Dedifferentiated amniotic fluid mesenchymal stem cell (primary cell): ENCODE data around the gene SGCA.

Source experiments
- DNase-seq: peaks from one replicate; pipeline ENCODE4 v3.0.0-alpha.2; 2016; ENCODE audit errors: extremely low spot score

The SGCA gene

DNA sequence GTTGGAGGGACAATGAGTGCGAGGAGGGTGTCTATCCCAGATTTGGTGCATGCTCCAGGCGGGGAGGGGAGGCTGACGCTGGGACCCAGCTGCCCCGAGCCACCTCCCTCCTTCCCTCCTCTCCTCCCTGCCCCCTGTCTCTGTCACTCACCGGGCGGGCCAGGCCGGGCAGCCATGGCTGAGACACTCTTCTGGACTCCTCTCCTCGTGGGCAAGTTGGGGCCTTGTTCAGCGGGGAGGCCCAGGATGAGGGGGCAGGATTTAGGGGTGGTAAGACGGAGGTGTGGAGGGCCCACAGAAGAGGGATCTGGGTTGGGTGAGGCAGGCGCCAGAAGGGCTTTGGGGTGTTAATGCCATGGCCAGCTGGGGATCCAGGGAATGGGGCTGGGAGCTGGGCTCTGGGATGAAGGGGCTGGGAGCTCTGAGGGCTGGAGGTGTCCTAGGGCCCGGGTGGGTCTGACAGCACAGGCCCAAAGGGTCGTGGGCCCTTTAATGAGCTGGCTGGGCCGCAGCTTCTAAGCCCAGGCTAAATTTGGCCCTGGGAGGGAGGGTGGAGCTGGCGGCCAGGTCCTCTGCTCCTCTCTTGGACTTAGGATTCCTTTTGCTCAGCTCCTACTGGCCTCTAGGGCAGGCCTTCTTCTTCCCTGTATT lies at the start of gene SGCA:
Gene SGCA (plus strand): TSS at position 139 of the 651 bp plus-strand sequence. CDS start 36 bp downstream, at position 175.
- DNase-seq = no peak

DNA sequence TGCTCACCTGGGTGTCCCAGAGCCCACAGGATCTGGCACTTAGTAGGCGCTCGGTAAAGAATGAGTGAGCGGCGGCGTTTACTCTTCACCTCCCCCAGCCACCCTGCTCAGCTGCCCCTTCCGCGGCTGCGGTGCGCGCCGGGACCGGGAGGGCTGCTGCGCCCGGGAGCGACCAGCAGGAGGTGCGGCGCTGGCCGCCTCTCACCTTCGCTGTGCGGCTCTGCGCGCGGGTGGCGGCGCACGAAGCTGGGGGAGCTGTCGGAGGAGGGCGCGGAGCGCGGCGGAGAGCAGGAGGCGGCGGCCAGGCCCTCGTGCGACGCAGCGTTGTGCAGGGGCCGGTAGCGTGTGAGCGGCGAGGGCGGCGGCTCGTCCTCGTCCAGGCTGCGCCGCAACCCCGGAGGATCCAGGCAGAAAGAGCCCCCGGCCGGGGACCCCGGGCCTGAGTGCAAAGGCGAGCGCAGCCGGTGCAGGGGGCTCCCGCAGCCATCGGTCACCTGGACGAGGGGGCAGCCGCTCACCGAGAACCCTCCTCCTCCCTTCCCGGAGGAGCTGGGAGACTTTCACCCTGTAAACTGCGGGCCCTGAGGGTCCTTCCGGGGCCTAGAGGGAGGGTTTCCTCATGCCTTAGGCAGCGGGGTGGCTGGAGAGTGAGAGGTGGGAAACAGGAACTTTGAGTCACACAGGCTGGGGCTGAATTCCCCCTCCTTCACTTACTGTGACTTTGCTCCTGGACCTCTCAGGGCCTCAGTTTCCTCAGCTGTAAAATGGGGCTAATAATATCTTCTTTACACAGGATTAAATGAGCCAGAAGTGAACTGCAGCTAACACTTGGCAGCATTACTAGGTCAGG lies 48.4 kb upstream of the SGCA start:
- DNase-seq = no peak

DNA sequence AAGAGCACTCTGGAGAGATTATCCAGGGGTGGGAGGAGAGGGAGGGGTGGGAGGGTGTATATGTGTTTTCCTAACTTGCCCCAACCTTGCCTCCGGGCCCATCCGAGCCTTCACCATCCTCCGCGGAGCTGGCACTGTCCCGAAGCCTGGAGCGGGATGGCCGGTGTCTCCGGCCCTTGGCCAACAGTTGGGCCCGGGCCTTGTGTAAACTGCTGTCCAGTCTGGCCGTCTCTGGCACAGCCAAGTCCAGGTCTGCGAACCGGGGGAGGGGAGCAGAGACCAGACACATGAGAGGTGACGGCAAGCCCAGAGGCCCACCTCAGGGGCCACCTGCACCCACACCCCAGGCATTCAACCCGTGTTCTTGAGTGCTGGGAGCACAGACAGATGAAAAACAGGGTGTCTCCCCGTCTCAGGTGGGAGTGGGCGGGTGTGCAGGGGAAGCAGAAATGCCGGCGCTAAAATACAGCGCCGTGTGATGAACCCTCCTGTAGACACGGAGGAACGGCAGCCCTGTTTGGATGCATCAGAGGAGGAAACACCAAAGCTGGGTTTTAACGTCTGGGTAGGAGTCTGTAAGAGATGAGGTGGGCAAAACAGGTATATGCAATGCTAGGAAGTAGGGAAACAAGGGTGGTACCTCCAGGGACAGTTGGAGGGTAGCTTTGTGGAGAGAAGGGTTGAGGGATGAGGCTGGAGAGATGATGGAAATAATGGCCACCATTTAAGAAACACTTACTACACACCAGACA lies 47.6 kb upstream of the SGCA start:
- DNase-seq = no peak

DNA sequence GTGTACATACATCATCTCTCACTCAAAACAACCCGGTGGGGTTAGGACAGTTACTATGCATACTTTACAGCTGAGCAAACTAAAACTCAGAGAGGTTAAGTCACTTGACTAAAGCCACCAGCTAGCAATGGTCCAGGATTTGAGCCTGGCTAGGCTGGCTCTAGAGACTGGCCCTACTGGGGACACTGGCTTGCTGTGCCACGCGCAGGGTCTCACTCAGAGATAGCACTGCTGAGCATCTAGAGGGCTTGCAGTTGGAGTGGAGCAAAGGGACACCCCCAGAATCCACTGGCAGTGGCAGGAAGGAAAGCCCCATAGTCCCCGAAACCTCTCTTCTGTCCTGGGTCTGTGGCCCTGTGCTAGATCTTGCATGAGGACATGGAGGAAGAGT lies 47.0 kb upstream of the SGCA start:
- DNase-seq = no peak

DNA sequence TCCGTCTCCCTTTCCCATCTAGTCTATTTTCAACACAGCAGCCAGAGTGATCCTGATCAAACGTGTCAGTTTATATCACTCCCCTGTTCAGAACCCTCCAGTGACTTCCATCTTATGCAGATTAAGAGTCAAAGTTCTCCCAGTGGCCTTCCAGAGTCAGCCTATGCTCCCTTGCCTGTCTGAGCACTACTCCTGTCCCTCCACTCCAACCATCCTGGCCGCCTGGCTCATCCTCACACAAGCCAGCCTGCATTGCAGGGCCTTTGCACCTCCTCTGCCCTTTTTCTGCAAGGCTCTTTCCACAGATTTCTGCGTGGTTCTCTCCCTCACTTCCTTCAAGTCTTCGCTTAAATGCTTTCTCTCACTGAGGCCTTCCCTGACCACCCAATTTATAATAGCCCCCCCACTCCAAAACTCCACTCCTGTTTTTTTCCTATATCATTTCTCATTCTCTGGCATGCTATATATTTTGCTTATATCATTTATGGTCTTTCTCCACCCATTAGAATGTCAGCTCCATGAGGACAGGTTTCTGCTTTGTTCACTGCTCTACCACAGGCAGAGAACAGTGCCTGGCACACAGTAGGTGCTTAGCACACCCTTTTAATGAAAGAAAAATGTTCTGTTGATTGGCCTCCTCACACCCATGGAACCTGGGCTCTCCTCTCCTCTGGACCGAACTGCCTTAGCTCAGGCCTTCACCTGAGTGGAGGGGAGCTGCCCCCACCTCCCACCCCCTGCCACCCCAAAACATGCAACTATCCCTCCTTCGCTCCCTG lies 45.1 kb upstream of the SGCA start:
- no peak for DNase-seq

DNA sequence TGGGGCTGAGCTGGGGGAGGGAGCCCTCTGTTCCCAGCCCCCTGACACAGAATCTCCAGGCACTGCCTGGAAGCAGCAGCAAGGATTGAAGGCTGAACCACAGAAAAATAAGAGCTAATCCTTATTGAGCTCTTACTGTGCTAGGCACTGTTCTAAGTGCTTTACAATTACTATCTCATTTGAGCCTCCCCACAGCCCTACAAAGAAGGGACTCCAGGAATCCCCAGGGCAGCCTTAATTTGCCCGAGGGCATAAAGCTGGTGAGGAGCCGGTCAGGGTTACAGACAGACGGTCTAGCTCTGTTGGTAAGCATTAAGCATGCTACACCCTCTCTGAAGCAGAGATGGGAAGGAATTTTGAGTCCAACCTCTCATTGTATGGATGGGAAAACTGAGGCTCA lies 42.9 kb upstream of the SGCA start:
- no peak for DNase-seq

DNA sequence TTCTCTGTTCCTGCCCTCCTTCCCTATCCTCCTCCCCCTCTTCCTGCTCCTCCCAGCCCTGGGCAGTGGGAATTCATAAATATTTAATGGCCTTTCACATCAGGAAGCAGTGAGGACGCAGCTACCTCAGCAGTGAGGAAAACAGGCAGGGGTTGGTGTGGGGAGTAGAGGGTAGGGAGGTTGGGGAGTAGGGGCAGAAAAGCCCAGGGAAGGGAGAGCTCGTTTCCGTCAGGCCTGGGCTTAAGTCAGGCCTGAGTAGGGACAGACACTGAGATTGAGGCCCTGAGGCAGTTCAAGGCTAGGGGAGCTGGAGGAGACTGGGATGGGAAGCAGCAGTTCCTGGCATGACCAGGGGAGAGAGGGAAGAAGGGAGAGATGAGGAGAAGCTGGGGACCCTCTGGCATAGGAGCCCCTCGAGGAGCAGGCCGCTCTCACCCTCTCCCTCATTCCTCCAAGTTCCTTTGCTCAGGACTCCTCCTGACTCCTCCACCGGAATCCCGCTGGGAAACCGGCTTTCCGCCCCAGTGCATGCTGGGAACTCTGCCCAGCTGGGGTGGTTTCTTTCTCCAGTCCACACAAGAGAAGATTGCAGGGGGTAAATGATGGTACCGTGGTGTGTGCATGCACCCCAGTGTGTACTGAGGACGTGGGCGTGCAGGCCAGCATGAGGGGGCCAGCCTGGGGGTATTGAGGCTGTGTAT lies 42.0 kb upstream of the SGCA start:
- DNase-seq = no peak

DNA sequence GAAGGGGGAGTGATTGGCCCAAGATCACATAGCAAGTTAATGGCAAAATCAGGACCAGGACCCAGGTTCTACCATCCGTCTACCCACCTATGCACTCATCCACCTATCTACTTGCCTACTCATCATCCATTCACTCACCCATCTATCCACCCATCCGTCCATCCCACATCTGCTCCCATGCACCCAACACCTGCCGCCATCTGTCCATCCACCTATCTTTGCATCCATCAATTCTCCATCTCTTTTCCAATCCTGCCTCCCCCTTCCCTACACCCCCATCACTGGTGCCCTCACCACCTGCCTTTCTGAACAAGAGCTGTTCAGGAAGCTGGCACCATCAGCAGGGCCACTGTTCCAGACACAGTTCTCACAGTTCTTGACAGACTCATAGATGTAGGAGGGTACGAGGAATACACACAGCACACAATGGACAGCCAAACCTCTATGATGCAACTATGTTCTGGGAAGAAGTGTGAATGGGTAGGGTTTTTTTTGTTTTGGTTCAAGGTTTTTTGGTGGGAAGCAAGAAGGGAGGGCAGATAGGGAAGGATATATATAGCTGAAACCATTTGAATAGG lies 40.3 kb upstream of the SGCA start:
- DNase-seq = no peak

DNA sequence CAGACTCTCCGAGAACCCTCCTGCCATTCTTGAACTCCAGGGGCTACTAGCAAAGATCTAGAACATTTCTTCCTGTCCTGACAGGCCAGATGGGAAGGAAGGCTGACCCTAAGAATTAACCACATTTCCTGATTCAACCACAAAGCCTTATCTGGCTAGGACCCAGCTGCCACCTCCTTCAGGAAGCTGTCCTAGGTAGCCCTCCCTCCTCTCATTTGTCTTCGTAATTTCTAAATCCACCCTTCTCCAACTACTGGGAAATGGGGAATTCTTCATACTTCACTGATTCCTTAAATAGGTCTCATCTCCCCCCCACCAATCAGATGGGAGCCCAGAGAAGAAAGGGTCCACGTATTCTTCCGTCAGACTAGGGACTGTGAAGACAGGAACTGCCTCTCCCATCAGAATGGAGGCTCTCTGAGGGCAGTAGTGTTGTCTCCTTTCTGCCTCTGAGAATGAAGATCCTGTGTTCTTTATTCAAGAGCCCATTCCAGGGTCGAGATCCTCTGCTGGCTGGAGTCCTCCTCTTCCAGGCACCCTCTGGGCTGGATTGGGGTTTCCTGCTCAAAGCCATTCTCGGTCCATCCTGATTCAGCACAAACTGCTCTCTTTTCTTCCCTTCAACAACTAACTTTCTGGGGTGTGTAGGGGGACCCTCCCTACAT lies 38.0 kb upstream of the SGCA start:
- no peak for DNase-seq

DNA sequence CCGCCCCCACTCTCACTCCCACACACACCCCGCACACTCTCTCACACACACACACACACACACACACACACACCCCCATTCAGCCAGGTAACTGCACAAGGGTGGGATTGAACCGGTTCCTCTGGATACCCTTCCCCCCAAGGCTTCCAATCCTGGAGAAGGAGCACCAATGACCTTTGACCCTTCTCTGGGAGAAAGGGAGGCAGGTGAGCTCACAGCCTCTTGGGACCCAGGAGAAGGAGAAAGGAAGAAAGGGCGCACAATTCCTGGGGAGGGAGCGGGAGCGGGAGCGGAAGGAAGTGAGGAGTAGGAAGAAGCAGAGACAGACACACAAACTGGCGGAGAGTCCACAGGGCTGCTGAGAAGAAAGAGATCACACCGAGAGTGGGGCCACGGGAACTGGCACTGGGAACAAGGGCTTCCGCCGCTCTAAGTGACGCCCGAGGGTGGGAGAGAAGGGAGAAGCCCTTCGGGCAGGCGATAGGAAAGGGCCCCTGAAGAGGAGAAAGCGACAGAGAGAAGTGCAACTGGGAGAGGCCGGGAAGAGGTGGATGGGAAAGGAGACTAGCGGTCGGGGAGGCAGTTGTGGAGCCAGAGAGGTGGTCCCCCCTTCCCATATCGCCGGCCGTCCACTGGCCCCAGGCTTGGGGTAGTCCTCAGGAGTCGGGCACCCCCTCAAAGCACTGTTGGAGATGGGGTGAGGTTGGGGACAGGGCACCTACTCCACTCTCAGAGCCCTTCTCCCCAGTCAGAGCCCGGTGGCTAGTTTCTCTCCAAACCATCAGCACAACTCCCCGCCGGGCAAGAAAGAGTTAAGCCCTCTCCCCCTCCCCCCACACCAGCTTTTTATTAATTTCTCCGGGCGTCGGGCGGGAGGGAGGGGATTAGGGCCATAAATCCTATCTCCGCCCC lies 37.1 kb upstream of the SGCA start:
- DNase-seq = no peak

DNA sequence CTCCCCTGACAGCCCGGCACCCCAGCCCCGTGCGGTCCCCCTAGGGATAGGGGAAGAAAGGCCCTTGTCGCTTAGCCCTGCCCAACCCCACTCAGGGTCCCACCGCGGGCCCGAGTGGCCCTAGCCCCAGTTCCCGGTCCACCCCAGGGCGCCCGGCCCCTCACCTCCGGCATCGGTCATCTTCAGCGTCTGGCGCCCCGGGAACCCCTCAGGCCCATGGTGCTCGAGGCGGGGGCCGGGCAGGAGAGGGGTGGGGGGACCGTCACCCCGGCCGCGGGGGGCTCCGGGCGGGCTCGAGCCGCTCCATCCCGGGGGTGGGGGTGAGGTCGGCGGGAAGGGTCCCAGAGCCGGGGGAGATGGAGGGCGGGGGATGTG lies 36.5 kb upstream of the SGCA start:
- DNase-seq = no peak

DNA sequence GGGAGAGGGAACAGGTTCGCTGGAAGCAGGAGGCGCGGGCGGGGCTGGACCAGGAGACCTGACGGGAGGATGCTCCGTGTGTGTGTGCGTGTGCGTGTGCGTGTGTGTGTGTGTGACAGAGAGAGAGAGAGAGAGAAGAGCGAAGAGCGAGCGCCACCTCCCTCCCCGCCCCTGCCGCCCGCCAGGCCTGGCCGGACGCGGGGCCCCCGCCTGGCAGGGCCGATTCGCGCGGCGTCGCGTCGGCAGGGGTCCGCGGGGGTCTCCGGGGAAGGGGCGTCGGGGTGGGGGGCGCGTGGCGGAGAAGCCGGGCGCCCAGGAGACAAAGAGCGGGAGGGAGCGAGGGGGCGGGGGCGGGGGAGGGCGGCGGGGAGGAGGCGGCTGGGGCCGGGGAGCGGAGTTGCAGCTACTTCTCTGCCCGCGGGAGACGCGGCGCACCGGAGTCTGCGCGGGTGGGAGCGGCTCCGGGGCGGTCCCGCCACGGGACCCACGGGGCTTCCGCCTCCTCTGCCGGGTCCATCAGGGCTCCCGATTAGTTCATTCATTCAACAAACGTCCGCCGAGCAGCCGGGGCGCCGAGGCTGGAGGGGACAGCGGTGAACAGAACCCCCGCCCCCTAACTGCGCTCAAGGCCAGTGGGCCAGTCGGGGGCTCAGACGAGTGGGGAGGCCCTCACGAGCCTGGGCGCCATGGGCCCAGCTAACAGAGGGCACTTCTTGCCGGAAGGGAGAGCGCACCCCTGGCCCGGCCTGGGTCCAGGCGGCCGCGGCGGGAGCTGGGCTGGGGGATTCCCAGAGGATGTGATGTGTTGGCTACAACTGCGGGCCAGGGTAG lies 35.9 kb upstream of the SGCA start, which contains the start of gene SAMD14:
Gene SAMD14 (minus strand): TSS at position 433 of the 831 bp plus-strand sequence. CDS start 5,201 bp downstream, outside the sequence.
- no peak for DNase-seq

DNA sequence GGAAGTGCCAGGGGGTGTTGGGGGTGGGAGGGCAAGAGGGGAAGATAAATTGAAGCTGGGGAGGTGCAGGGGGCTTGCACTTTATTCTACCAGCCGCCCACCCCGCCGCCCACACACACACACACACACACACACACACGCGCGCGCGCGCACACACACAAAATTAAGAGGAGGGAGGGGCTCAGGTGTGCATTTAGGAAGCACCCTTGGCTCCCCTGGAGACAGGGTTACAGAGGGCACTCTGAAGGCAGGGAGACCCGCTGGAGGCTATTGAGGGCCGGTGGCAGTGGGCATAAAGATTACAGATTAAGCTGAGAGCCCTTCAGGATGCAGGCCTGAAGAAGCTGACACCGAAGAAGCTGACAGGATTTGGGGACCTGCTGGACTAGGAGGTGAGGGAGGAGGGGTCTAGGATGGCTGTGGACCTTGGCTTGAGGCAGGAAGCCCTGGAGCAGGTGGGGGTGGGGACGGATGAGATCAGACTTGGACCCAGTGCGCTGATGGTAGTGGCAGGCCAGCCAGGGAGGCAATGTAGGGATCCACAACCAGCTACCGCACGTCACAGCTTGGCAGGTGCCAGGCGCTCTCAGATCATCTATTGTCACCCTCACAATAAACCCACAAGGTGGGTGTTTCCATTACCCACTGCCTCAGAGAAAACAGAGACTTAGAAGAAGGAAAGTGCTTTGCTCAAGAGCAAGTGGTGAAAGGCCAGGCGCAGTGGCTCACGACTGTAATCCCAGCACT lies 35.1 kb upstream of the SGCA start:
- no peak for DNase-seq

DNA sequence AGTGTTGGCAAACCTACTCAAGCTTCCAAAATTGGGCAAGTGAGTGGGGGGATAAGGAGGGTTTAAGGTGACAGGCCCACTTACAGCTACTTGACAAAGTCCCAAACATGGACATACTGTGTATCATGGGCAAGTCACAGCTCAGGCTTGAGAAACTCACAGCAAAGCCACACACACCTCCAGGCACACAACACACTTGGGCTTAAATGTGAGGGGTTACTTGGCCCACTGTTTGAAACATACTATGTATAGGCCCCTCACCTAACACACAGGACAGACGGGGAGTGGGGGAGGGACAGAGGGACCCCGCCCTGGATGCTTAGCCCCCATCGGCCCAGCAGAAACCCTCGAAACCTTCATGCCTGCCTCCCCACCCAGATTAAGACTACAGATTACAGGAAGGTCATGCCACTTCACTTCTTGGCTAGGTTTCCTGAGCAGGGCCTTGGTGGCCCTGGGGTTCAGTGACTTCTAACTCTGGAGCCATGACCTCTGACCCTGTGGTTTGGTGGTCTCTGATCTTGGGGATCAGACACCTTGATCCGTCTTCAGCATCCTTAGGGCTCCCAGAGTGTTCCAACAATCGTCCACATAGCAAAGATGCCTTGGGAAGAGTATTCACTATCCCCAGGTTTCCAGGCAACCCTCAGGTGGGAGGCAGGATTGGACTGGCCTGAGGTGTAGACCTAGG lies 33.6 kb upstream of the SGCA start:
- no peak for DNase-seq

DNA sequence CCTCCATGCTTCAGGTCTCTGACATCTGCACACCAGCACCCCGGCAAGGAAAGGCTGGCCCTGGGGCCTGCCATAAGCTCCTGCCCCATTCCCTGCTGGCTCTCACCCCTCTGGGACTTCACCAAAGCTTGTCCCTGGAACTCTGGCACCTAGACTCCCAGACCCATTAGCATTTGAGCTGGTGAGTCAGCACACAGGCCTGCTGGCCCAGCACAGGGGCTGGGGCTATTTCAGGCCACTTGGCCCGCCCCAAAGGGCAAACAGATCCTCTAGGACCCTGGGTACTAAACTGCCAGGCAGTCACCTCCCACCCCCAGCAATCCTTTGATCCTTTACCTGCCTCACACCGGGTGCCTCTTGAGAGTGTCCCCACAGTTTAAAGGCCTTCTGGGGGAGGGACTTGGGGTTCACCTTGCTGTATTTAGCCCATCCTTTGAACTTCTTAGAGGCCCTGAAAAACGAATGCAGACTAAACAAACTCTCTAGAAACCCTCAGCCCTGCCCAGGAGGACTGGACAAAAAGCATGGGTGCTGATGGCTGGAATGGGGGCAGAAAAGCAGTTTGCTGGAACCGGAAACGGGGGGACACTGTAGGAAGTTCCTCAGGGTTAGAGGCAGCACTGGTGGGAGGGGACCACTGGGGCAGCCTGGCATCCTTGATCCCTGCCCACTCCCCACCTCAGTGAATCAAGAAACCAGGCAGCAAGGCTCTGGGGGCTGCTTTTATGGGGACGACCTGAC lies 32.6 kb upstream of the SGCA start:
- DNase-seq = no peak

DNA sequence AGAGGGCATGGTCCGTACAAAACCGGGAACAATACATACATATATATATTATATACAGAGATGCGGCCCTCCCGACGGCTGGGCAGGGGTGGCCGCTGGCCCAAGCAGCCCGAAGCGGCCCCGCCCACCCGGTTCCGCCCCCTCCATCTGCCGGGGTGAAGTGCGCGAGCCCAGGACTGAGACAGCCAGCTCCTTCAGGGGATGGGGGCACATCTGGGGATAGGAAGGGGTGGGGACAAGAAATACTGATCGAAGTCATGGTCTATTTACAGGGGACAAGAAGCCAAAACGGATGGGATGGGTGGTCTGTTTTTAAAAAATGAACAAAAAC lies 32.1 kb upstream of the SGCA start:
- DNase-seq = no peak
